Stomach (tissue), 4 donors: ENCODE measurements around the gene NECAB3.
"Not testable (repeated sequence)": the region's sequence is repeated elsewhere in the genome, so short reads cannot be mapped to it uniquely, and the experiment has no call there.

Experiments
- POLR2AphosphoS5 ChIP-seq, 3 donors: sonication (generic); formaldehyde crosslinking; IDR thresholded peaks; one replicate each; pipeline ENCODE4 v1.6.1; 2016; ENCODE audit warnings: antibody characterized with exemption in 3 of 3
- TF ChIP-seq, protein P1 (sequence below), 7 experiments: fragments of 450-650 bp in 4 of 7; fragments of 200-600 bp in 3 of 7; sonication (generic) in 3 of 7; IDR thresholded peaks; one replicate each; pipeline ENCODE4 v1.5.1; 2016 to 2019; ENCODE audit warnings: antibody characterized with exemption in 7 of 7, control low read depth in 2 of 7, mild to moderate bottlenecking in 1 of 7

DNA sequence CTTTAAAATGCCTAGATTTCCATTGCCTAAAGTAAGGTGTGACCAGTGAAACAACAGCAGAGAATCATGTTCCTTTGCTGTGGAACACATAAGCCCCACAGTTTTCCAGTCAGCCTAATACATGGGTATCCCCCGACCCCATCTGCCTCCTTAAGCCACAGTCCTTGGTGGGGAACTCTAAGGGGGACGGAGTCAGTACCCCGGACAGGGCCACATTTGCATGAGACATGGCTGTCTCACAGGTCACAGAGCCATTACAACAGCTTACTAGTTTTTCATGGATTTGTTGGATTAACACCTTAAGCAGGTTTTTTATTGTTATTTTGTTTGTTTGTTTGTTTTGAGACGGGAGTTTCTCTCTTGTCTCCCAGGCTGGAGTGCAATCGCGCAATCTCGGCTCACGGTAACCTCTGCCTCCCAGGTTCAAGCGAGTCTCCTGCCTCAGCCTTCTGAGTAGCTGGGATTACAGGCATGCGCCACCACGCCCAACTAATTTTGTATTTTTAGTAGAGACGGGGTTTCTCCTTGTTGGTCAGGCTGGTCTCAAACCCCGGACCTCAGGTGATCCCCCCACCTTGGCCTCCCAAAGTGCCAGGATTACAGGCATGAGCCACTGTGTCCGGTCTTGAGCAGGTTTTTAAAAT lies 27.1 kb downstream of the NECAB3 start:
- TF ChIP-seq, protein P1, sequence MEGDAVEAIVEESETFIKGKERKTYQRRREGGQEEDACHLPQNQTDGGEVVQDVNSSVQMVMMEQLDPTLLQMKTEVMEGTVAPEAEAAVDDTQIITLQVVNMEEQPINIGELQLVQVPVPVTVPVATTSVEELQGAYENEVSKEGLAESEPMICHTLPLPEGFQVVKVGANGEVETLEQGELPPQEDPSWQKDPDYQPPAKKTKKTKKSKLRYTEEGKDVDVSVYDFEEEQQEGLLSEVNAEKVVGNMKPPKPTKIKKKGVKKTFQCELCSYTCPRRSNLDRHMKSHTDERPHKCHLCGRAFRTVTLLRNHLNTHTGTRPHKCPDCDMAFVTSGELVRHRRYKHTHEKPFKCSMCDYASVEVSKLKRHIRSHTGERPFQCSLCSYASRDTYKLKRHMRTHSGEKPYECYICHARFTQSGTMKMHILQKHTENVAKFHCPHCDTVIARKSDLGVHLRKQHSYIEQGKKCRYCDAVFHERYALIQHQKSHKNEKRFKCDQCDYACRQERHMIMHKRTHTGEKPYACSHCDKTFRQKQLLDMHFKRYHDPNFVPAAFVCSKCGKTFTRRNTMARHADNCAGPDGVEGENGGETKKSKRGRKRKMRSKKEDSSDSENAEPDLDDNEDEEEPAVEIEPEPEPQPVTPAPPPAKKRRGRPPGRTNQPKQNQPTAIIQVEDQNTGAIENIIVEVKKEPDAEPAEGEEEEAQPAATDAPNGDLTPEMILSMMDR (IDR thresholded peaks at IDR 0.05), result not testable (repeated sequence)
- not testable (repeated sequence) for TF ChIP-seq POLR2AphosphoS5 (IDR thresholded peaks at IDR 0.05)
